Measurements from ENCODE around the gene ANG. TPM values are rescaled to one million over a fixed set of nuclear protein-coding genes. Genes with fewer than 3 reads are reported as not detected.
A peak's percentile ranks its signal among the peaks of the same experiment; 100 is the strongest.

ANG gene
- total and polyA plus RNA-seq, 9 of the 15 experiments (the other 6 are each of a cell fraction or from before 2014, with no cell fraction given), result 0.21 to 0.73 (median 0.34) TPM; not detected in 4

GRCh38 chr14:20682435-20683124 lies 6.0 kb upstream of the ANG start (continued):
- TF ChIP-seq, protein P1, sequence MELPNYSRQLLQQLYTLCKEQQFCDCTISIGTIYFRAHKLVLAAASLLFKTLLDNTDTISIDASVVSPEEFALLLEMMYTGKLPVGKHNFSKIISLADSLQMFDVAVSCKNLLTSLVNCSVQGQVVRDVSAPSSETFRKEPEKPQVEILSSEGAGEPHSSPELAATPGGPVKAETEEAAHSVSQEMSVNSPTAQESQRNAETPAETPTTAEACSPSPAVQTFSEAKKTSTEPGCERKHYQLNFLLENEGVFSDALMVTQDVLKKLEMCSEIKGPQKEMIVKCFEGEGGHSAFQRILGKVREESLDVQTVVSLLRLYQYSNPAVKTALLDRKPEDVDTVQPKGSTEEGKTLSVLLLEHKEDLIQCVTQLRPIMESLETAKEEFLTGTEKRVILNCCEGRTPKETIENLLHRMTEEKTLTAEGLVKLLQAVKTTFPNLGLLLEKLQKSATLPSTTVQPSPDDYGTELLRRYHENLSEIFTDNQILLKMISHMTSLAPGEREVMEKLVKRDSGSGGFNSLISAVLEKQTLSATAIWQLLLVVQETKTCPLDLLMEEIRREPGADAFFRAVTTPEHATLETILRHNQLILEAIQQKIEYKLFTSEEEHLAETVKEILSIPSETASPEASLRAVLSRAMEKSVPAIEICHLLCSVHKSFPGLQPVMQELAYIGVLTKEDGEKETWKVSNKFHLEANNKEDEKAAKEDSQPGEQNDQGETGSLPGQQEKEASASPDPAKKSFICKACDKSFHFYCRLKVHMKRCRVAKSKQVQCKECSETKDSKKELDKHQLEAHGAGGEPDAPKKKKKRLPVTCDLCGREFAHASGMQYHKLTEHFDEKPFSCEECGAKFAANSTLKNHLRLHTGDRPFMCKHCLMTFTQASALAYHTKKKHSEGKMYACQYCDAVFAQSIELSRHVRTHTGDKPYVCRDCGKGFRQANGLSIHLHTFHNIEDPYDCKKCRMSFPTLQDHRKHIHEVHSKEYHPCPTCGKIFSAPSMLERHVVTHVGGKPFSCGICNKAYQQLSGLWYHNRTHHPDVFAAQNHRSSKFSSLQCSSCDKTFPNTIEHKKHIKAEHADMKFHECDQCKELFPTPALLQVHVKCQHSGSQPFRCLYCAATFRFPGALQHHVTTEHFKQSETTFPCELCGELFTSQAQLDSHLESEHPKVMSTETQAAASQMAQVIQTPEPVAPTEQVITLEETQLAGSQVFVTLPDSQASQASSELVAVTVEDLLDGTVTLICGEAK (IDR thresholded peaks at IDR 0.05), result peak; percentile 80
- TF ChIP-seq, protein P1 (CRISPR knock-in tag; IDR thresholded peaks at IDR 0.05), result no peak
- TF ChIP-seq, protein P2, sequence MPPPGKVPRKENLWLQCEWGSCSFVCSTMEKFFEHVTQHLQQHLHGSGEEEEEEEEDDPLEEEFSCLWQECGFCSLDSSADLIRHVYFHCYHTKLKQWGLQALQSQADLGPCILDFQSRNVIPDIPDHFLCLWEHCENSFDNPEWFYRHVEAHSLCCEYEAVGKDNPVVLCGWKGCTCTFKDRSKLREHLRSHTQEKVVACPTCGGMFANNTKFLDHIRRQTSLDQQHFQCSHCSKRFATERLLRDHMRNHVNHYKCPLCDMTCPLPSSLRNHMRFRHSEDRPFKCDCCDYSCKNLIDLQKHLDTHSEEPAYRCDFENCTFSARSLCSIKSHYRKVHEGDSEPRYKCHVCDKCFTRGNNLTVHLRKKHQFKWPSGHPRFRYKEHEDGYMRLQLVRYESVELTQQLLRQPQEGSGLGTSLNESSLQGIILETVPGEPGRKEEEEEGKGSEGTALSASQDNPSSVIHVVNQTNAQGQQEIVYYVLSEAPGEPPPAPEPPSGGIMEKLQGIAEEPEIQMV (tag; conservative IDR thresholded peaks at IDR 0.05; ENCODE audit: low read depth), result peak; percentile 96
- TF ChIP-seq POLR2G (IDR thresholded peaks at IDR 0.05; ENCODE audit: low read depth, low read length) (peak; percentile 79), CEBPG (CRISPR knock-in tag; IDR thresholded peaks at IDR 0.05) (peak; percentile 29; the same call in 1 of the 2 replicates), CEBPG (tag; conservative IDR thresholded peaks at IDR 0.05 in 1 of 2, IDR thresholded peaks at IDR 0.05 in 1 of 2) (no peak), NFE2L1 (tag; IDR thresholded peaks at IDR 0.05; ENCODE audit: borderline replicate concordance, low read depth) (no peak), SUPT5H (IDR thresholded peaks at IDR 0.05) (peak; percentile 49; the same call in 1 of the 2 replicates), ZBTB11 (CRISPR knock-in tag; IDR thresholded peaks at IDR 0.05) (peak in 1 of 3 experiments; percentile 50; a peak in 1 of 6 replicates), CBX1 (IDR thresholded peaks at IDR 0.05; ENCODE audit: low read depth) (0 out of 2 replicates have a peak, but pooled peaks have one; percentile 17)
